Measurements from ENCODE around the gene YAE1.

DNA sequence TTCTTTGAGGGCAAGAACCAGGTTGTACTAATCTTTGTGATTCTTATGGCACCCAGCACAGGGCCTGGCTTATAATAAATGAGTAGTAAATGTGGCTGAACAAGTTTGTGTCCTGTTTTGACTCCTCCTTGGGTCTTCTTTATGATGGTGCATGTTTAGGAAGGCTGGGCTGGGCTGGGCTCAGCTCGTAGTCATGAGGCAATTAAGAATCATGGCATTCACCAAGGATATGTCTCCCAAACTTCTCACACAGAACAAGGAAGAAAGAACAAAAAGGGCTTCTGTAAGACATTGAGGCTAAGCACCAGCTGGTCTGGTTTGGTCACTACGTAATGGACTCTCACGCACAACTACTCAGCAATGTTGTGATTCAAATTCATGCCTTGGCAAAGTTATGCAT is 30.5 kb upstream of the YAE1 start:
- TF ChIP-seq CTCF (IDR thresholded peaks at IDR 0.05; ENCODE audit: borderline replicate concordance, extremely low read depth, low read length, poor library complexity, severe bottlenecking) (no peak), EZH2 (IDR thresholded peaks at IDR 0.05; ENCODE audit: borderline replicate concordance, low read depth, low read length, severe bottlenecking) (no peak)

Data from DND-41 (cell line).